T-helper 2 cell (primary cell): ENCODE measurements around the gene FBXW4.
"Not testable (repeated sequence)": the region's sequence is repeated elsewhere in the genome, so short reads cannot be mapped to it uniquely, and the experiment has no call there.

ENCODE experiments used
- DNase-seq, 5 experiments: peaks; one replicate each; pipeline versions ENCODE4 v3.0.0 to v3.0.0-alpha.2; 2012 to 2022

FBXW4 gene

DNA sequence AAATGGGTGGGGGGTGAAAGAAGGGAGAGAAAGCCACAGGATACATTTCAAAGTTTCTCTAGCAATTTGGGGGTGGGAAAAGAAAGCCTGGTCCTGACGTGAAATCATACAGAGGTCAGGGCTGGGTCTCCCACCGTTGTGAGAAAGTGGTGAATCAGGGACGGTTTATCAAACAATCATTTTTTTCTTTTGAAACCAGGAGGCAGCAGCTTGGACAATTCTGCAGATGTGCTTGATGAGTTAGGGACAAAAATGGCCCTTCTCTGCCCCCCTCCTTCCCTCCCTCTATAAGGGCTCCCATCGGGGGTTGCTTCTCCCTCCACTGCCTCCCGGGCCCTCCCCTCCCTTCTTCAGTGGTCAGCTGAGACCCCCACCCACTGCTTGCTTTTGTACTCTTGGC, 43.6 kb downstream of the FBXW4 start:
- no peak for DNase-seq

DNA sequence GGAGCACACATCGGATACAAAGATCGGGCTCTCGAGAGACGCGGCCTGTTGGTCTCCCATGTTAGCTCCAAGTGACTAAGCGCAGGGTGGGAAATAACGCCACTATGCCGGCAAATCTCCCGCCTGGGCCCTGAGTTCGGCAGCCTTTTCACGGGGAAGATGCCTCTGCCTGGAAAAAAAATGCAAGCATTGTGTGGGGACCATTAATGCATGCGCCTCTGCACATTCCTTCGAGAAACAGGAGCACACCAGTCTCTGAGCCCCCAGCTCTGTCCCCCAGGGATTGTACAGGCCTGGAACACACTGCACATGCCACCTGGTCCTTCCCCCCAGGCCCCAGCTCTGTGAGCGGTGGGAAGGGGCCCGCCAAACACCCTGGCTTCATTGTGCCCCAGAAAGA, 44.1 kb downstream of the FBXW4 start:
- DNase-seq, result no peak

DNA sequence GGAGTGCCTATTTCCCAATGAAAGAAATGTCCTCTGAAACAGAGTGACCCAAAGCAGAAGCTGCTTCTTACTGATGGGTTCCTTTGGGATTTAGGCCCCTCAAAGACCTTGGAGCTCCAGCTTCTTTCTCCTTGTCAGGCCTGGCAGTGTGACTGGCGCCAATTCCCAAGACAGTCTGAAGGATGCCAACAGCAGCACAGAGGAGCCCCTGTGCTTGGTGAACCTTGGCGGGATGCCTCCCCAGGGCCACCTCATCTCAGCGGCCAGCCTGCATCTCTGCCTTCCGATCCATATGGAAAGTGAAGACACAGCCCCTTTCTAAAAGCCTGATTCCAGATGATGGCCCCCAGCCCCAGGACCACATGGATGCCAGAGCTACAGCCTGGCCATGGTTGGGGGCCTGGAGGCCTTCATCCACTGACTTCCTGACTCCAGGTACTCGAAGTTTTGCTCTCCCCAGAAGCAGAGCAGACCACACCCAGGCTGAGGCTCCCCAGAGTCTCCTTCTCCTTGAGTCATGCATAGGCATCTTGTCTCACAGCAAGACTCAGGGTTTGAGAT, 45.4 kb downstream of the FBXW4 start:
- DNase-seq, result no peak

DNA sequence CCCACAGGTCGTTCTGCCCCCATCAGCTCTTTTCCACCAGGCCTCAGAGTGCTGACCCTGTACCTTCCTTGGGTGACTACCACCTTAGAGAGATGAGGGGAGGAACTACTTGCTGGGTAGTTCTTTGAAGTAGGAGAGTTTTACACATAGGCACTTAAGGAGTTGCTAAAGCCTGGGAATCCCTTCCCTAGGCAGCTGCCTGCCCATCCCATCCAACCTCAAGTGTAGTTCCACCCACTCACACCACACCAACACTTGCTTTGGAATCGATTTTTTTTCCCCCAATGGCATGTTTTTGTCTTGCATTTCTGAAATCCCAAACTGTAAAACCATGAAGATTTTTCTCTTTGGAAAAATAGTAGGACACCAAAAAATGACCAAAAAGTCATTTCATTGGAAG, 47.7 kb downstream of the FBXW4 start:
- DNase-seq, result no peak

DNA sequence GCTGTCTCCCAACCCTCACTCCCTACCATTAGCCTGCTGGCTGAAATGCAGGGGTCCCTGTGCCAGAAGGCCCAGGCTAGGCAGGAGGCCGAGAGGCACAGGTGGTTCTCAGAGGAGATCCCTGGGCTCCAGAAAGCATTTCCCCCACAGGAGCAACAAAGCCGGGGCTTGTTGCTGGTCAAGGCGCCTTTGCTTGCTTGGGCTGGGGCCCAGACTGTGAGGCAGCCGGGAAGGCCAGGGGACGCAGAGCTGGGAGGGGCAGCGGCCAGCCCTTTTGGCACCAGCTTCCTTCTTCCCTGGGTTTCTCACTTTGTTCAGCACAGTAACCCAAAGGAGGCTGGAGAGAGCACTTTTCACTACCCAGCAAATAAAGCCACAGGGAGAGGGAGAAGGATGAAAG, 48.6 kb downstream of the FBXW4 start:
- no peak for DNase-seq

DNA sequence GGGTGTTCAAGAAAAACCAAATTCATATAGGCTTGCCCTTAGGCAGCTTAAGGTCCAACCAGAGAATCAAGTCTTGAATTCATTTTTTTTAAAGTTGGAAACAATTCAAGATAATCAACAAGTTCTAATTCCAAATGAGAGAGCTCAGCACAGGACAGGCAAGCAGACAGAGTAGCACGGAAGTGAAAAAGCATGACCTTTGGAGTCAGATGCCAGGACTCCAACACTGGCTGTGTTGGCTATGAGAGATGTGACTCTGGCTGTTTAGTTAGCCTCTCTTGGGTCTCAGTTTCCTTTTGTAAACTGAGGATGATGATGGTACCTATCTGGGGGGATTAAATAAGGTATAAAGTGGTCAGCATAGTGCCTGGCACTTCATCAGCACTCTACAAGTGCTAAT, 49.3 kb downstream of the FBXW4 start:
- DNase-seq, result no peak

DNA sequence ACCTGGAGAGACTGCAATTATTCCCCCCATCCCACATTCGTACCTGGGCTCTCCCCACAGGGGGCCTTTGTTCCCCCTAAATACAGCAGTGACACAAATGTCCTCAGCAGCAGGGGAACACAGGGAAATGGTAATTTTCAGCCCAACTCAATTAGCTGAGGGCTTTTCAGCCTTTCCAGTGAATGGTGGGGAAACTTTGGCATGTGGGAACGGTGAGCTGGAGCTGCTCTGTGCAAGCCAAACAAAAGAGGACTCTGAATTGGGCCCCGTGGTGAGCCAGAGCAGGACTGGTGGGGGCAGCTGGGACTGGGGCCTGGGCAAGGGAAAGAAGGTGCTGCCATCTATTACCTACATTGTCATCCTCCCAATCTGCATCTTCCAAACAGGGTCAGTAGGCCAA, 51.0 kb downstream of the FBXW4 start:
- no peak for DNase-seq

DNA sequence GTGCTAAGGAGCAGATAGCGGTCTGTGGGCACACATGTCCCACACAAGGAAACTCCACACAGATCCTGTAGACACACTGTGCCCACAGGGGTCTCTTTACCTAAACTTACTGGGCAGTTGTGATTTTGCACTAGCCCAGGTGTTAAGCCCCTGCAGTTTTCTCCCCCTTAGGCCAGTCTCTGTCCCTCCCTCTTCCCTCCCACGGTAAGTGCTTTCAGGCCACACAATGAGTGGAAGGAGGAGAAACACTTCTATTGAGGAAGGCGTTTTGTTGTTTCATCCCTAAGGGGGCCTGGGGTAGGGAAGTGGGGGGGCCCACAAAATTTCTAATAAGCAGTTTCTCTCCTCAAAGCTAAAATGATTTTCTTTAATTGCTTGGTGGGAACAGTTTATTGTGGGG, 51.4 kb downstream of the FBXW4 start:
- no peak for DNase-seq

DNA sequence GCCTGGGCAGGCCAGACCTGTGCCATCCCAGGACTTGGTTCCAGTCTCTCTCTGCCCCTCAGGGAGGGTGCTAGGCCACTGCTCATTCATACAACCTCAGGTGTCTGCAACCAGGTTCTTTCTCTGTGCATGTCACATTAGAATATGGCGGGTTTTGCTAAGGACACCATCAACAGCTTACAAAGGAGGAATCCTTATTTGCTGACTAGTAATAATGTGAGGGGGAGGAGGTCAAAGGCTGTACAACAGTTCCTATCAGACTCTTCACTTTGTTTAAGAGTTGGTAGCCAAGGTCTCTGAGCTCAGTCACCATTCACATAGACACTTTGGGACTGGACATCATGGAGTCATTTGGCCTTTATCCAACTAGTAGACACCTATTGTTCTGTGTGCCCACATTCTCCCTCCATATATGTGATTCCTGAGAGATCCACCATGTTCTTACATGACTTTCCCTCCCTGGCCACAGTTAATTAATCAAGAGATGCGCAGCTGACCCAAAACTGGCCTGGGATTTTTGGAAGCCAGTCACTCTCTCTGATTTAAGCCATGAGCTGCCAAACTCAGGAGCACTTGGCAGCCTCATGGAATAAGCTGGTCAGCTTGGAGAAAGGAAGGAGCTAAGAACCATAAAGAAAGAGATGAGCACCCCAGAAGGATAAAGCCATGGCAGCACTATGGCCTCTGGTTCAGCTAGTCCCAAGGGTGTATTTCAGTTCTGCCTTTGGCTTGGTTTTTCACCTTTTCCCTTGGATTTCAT, 55.6 kb downstream of the FBXW4 start:
- DNase-seq, result no peak

DNA sequence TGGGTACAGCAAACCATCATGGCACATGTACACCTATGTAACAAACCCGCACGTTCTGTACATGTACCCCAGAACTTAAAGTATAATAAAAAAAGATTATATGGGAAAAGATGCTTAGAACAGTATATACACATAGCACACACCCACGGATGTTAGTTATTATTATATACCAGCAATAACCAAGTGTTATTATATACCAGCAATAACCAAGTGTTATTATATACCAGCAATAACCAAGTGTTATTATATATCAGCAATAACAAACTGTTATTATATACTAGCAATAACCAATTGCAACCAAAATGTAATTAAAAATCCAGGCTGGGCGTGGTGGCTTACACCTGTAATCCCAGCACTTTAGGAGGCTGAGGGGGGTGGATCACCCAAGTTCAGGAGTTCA, 61.5 kb downstream of the FBXW4 start:
- not testable (repeated sequence) for DNase-seq

DNA sequence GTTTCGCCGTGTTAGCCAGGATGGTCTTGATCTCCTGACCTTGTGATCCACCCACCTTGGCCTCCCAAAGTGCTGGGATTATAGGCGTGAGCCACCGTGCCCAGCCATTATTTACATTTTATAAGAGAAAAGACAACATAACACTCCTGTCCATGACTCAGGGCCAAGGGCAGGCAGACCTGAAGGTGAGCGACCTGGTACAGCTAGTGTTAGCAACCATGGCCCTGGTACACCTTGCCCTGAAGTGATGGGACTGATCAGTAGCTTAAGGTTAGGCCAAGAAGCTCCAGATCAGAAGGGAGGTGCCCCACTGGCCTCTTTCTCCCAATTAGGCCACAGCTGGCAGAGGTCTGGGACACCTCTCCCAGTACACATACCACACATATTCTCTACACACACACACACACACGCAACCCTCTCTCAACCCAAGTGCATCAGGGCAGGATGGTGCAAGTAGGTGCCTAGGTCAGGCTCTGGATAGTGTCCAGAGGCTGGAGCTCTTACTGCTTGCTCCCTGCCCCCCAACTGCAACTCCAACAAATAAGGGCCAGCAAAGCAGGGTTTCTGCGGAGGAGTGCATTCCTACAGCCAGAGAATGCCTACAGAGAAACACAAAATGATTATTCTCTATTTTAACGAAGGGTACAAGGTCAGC, 63.0 kb downstream of the FBXW4 start:
- DNase-seq, result no peak

DNA sequence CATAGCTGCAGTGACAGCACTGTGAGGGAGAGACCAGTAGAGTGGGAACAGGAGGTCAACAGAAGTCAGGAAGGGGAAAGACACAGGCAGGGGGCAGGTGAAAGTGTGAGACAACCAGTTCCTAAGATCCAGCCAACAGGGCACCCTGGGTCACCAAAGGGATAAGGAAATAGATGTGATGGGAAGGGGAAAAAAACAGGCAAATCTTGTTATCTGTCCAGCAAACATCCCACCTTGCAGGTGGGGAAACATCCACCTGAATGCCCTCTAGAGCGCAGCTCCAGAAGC, 64.4 kb downstream of the FBXW4 start:
- DNase-seq, result no peak

DNA sequence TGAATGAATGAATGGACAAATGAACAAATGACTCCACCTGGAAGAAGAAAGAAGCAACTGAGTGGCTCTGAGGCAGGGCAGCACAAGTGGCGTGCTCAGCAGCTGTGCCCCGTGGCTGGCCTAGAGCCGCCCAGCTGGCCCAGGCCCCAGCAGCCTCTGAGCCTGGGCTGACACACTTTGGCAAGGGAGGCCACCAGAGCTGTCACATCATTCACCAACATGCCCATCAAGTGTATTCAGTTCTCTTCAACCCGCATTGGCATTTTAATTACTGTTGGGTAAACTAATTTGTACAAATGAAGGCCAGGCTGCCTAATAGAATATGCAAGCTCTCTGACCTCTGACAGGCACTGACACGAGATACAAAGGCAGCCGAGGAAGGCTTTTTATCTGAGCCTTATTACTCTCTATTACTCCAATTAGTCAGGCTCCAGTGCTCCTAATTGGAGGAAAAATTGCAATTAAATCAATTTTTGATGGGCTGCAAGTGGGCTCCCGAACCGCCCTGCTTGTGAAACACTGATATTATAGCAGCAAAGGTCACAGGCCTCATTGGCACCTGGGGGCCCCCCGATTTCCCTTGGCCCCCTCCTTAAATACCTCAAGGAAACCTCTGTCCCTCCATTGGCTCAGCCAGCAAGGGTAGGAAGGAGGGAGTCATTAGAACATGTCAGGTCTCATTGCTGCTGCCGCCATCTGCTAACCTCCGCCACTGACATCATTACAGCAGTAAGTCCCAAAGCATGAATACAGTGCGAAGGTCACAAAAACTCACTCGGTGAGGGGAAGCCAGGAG, 64.9 kb downstream of the FBXW4 start:
- no peak for DNase-seq

DNA sequence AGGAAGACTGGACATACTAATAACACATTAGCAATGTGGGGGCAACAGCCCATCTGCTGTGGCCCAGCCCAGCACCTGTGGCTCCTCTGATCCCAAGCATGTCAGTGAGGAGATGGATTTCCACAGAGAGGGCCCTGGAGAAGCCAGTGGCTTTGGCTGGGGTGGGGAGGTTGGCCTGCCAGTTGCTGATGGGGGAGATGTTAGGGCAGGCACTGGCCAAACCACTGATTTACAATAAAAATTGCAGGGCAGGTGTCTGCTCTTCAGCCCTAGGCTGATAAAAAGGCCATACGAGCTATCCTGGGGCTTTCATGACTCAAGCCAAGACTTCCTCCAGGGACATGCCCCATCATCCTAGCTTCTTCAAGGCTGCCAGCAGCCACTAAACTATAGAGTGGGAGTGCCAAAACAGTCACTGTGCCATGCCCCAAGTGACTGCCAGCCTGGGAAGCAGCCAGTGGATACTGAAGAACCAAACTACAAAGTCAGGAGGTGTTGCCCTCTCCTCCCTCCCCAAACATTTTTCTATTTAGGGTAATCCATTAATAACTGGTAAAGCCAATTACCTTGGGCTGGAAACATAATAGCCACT, 69.1 kb downstream of the FBXW4 start:
- no peak for DNase-seq

DNA sequence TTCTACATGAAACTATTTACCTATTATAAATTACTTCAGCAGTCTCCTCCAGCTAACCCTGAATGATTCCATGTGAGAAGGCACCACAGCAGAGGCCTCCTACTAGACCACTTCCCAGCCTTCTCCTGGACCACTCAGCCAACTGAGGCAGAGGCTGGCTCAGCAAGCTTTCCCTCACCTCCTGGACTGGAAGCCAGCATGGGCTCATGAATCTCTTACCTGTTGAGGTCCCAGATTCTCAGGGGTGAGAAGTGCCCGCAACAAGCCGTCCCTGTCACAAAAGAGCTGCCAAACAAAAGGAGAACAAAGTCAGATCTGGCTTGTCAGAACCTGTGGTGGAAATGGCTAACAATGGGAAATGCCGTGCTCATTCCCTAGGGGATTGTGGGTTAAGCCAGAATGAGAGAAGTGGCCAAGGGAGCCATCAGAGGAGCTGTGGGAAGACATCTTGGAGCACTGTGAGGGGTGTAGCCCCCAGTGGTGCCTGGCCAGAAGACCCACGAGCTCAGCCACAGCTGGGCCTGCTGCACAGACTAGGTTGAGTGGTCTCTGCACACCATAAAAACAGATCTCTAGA, 70.4 kb downstream of the FBXW4 start:
- no peak for DNase-seq

DNA sequence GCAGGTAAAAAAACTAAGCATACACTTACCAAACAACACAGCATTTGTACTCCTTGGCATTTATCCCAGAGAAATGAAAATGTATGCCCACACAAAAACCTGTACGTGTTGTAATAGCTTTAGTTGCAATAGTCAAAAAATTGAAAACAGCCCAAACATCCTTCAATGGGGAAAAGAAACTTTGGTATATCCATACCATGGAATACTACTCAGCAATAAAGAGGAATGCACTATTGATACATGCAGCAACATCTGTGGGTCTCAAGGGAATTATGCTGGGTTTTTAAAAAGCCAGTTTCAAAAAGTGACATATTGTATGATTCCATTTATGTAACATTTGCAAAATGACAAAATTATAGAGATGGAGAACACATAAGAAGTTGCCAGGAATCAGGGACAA, 71.4 kb downstream of the FBXW4 start:
- no peak for DNase-seq

DNA sequence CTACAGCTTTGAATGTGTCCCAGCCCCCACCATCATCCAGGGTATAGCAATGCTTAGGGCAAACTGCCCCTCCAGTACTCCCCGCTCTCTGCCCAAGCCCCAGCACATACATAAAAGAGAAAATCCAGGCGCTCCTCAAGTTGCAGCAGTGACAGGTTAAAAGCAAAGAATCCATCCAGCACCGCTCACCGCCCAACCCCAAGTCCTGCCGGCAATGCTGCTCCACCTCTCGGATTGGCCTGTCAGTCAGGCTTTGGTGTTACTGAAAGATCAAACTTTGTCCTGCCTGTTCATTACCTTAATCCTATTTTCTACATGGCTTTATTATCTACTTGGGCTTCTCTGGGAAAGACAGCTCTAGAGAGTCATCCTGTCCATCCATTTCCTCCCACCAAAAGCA, 75.0 kb downstream of the FBXW4 start:
- no peak for DNase-seq

DNA sequence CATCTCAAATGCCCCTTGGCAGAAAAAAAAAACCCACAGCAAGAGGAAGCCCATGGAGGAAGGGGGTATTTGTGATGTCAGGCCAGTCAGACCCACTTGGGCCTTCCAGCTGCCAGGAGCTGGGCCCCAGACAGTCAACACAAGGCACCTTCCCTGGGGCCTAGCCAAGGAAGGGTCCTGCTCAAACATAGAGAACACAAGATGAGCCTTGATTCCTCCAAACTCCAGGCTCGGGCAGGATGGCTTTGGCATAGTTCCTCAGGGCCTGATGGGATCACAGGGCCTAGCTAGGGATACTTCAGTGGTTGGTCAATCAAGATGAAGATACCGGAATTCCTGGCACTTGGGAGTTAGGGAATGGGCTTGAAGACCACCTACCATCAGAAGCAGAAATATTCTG, 76.1 kb downstream of the FBXW4 start:
- DNase-seq, result no peak

DNA sequence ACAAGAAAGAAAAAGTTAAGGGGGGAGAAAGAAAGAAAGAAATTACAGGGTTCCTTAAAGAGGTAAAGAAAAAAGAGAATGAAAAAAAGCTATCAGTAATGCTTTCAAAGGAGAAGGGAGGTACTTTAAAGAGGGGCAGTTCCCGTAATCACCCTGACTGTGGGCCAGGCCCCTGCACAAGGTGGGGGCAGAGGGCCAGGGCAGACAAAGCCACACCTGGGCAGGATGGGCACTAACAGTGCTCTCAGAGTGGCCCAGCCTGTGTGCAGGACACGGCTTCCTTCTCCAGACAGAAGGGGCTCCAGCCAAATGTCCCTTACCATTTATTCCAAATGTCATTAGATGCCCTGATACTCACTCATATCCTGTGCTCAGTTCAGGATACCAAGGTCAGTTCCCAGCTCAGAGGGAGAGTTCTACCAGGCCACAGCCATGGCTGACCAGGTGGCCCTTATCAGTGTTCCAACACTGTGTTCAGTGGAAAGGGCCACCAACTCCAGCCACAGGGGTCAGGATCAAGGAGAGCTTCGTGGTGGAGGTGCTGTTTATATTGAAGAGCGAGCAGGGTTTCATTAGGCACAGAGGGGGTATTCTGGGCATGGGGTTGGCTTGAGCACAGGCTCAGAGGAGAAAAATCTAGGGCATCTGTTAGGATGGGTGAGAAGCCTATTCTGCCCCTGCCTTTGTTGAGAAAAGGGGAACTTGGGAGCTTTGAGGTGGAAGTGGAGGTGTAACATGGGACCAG, 77.0 kb downstream of the FBXW4 start:
- no peak for DNase-seq

DNA sequence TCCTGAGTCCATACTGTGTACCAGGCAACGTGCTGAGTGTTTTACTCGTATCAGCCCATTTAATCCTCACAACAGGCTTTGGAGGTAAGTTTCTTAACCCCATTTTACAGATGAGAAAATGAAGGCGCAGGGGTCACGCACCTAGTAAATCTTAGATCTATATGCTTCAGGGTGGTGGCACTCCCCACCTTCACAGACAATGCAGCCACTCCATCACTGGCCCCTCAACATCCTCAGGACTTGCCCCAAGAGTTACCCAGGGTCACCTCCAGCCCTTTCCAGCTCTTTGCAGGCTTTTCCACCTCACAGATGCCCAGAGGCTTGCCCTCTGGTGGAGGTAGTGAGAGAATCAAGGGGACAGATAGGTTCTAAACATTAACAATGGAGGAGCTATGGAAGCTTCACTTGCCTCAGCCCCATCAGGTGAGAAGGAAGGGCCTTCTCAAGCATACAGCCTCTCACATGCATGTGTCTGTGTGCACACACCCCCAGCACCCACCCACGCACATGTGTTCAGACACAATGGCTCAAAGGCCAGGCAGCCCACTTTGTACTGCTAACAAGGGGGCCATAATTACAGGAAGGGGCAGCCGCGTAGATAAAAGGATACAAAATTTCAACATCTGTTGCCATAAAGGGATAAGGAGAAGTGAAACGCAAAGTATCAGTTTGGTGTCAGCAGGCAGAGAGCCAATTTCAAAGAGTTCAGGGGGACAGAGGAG, 77.7 kb downstream of the FBXW4 start:
- DNase-seq, result no peak

DNA sequence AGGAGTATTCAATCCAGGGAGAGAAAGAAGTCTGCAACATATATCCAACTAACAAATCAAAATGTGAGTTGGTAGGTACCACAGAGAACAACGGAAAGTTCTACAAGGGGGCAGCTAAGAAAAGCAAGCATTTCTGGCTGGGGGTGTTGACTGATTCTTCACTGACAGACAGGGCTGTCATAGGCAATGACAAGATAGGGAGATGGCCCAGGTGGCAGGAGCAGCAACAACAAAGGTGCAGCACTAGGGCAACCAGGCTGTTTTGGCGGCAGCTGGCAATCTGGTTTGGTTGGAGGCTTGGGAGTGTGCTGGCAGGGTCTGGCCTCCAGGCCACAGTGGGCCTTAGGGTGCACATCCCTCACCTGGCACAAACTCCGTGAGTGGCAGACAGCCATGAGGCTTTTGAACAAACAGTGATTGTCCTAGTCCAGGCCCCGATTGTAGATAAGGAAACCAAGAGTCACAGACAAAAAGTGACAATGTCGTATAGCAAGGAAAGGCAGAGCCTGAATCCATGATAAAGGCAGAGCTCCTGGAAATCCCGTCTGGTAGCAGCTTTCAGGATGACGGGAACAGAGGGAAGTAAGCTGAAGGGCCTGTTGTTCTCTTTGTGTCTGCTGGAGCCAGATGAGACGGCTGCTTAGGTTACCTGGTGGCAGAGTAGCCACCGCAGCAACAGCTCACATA, 78.4 kb downstream of the FBXW4 start:
- no peak for DNase-seq
